H9 (cell line): ENCODE measurements around the gene NCMAP. TPM values are rescaled to one million over a fixed set of nuclear protein-coding genes. Genes with fewer than 3 reads are reported as not detected.
A peak's percentile ranks its signal among the peaks of the same experiment; 100 is the strongest.

Experiments
- DNase-seq: peaks from one replicate; pipeline ENCODE4 v3.0.0-alpha.2; 2017
- H2AFZ ChIP-seq: one replicate; pipeline ENCODE4 v1.6.1; 2013; ENCODE audit warnings: mild to moderate bottlenecking, low read length, control low read depth, moderate library complexity
- H2AK5ac ChIP-seq: 2 replicates; pipeline ENCODE4 v1.6.1; 2013; ENCODE audit warnings: low read length, control low read depth, mixed read lengths; ENCODE audit not compliant: insufficient read length
- H2BK120ac ChIP-seq: one replicate; pipeline ENCODE4 v1.6.1; 2013; ENCODE audit warnings: low read depth, mild to moderate bottlenecking, low read length, control low read depth, inconsistent platforms; ENCODE audit not compliant: poor library complexity, severe bottlenecking
- H2BK12ac ChIP-seq: 2 replicates; pipeline ENCODE4 v1.6.1; 2013; ENCODE audit warnings: low read length, control low read depth, mixed read lengths, low read depth; ENCODE audit not compliant: insufficient read length
- H2BK15ac ChIP-seq: 2 replicates; pipeline ENCODE4 v1.6.1; 2013; ENCODE audit warnings: low read depth, low read length, control low read depth
- H2BK20ac ChIP-seq: one replicate; pipeline ENCODE4 v1.6.1; 2013; ENCODE audit warnings: low read depth, mild to moderate bottlenecking, low read length, control low read depth, inconsistent platforms; ENCODE audit not compliant: poor library complexity, severe bottlenecking
- H2BK5ac ChIP-seq: 2 replicates; pipeline ENCODE4 v1.6.1; 2013; ENCODE audit warnings: low read length, control low read depth, mixed read lengths; ENCODE audit not compliant: insufficient read length
- H3K14ac ChIP-seq: 2 replicates; pipeline ENCODE4 v1.6.1; 2013; ENCODE audit warnings: low read length, control low read depth; ENCODE audit not compliant: insufficient read depth
- H3K18ac ChIP-seq: 2 replicates; pipeline ENCODE4 v1.6.1; 2013; ENCODE audit warnings: low read depth, mild to moderate bottlenecking, mixed read lengths, low read length, control low read depth; ENCODE audit not compliant: insufficient read length
- H3K23ac ChIP-seq: 2 replicates; pipeline ENCODE4 v1.6.1; 2013; ENCODE audit warnings: low read length, control low read depth, mixed read lengths, low read depth; ENCODE audit not compliant: insufficient read length
- H3K23me2 ChIP-seq: 2 replicates; pipeline ENCODE4 v1.6.1; 2013; ENCODE audit warnings: low read depth, mild to moderate bottlenecking, mixed read lengths, low read length, control low read depth; ENCODE audit not compliant: insufficient read length, poor library complexity, severe bottlenecking
- H3K27ac ChIP-seq: 2 replicates; pipeline ENCODE4 v1.5.1; 2013; ENCODE audit warnings: low read length, control low read depth, mixed read lengths, low read depth; ENCODE audit not compliant: insufficient read length
- H3K27me3 ChIP-seq: 2 replicates; pipeline ENCODE4 v1.6.1; 2013; ENCODE audit warnings: low read length, control low read depth, inconsistent platforms; ENCODE audit not compliant: insufficient read depth
- H3K4ac ChIP-seq: 2 replicates; pipeline ENCODE4 v1.6.1; 2013; ENCODE audit warnings: low read depth, mild to moderate bottlenecking, control low read depth, inconsistent platforms, low read length, moderate library complexity
- H3K4me1 ChIP-seq: 2 replicates; pipeline ENCODE4 v1.6.1; 2013; ENCODE audit warnings: low read length, control low read depth, inconsistent platforms; ENCODE audit not compliant: insufficient read depth
- H3K4me2 ChIP-seq: 2 replicates; pipeline ENCODE4 v1.6.1; 2013; ENCODE audit warnings: low read length, control low read depth, mixed read lengths; ENCODE audit not compliant: insufficient read length, insufficient read depth
- H3K56ac ChIP-seq: 2 replicates; pipeline ENCODE4 v1.6.1; 2013; ENCODE audit warnings: low read depth, mild to moderate bottlenecking, mixed read lengths, low read length, control low read depth; ENCODE audit not compliant: insufficient read length
- H3K79me1 ChIP-seq: 2 replicates; pipeline ENCODE4 v1.6.1; 2013; ENCODE audit warnings: low read depth, mild to moderate bottlenecking, moderate library complexity, low read length, control low read depth, inconsistent platforms; ENCODE audit not compliant: insufficient read depth, poor library complexity, severe bottlenecking
- H3K79me2 ChIP-seq: 2 replicates; pipeline ENCODE4 v1.6.1; 2013; ENCODE audit warnings: low read length, control low read depth, inconsistent platforms; ENCODE audit not compliant: insufficient read depth
- H3K9ac ChIP-seq: 2 replicates; pipeline ENCODE4 v1.6.1; 2013; ENCODE audit warnings: low read length, control low read depth, mixed read lengths; ENCODE audit not compliant: insufficient read length; ENCODE audit errors: extremely low read depth
- H3K9me3 ChIP-seq: one replicate; pipeline ENCODE4 v1.6.1; 2013; ENCODE audit warnings: low read depth, low read length, inconsistent platforms; ENCODE audit not compliant: control insufficient read depth
- H3T11ph ChIP-seq: one replicate; pipeline ENCODE4 v1.6.1; 2013; ENCODE audit warnings: mild to moderate bottlenecking, low read length, control low read depth, inconsistent platforms
- H4K20me1 ChIP-seq: one replicate; pipeline ENCODE4 v1.6.1; 2013; ENCODE audit not compliant: control insufficient read depth, insufficient read length, insufficient read depth
- H4K5ac ChIP-seq: 2 replicates; pipeline ENCODE4 v1.6.1; 2013; ENCODE audit warnings: low read depth, mild to moderate bottlenecking, mixed read lengths, low read length, control low read depth; ENCODE audit not compliant: insufficient read length
- H4K8ac ChIP-seq: replicated peaks from 2 replicates; pipeline ENCODE4 v1.6.1; 2013; ENCODE audit warnings: low read length, control low read depth, mixed read lengths, low read depth; ENCODE audit not compliant: insufficient read length
- H4K91ac ChIP-seq: 2 replicates; pipeline ENCODE4 v1.6.1; 2013; ENCODE audit warnings: low read depth, mild to moderate bottlenecking, moderate library complexity, mixed read lengths, low read length, control low read depth; ENCODE audit not compliant: insufficient read length
- H3K27ac Mint-ChIP-seq, 3 experiments: 2 replicates in 2 of 3; 3 replicates in 1 of 3; pipeline ENCODE4 v1.8.0; 2020 to 2021; ENCODE audit warnings: mixed read lengths in 3 of 3, mild to moderate bottlenecking in 1 of 3, moderate library complexity in 1 of 3
- H3K27me3 Mint-ChIP-seq: 2 replicates; pipeline ENCODE4 v1.8.0; 2021; ENCODE audit warnings: low read depth, mild to moderate bottlenecking, moderate library complexity, mixed read lengths
- H3K36me3 Mint-ChIP-seq, 3 experiments: 2 replicates in 2 of 3; 3 replicates in 1 of 3; pipeline ENCODE4 v1.8.0; 2020 to 2021; ENCODE audit warnings: low read depth in 3 of 3, mixed read lengths in 3 of 3; ENCODE audit not compliant: insufficient read depth in 1 of 3
- H3K4me1 Mint-ChIP-seq, 2 experiments: 2 replicates each; pipeline ENCODE4 v1.8.0; 2020; ENCODE audit warnings: mixed read lengths in 2 of 2
- H3K4me3 Mint-ChIP-seq, 2 experiments: 2 replicates in 1 of 2; 3 replicates in 1 of 2; pipeline ENCODE4 v1.8.0; 2020 to 2021; ENCODE audit warnings: mild to moderate bottlenecking in 2 of 2, mixed read lengths in 2 of 2, moderate library complexity in 1 of 2
- H3K9me3 Mint-ChIP-seq, 2 experiments: 2 replicates in 1 of 2; 3 replicates in 1 of 2; pipeline ENCODE4 v1.8.0; 2020; ENCODE audit warnings: mild to moderate bottlenecking in 2 of 2, mixed read lengths in 2 of 2, moderate library complexity in 1 of 2
- WGBS: extraction: QIAGEN DNeasy Blood & Tissue Kit; methylation state at CpG from one replicate; pipeline ENCODE4 v1.1.7; 2013; ENCODE audit warnings: missing lambda C conversion rate, low lambda C conversion rate, mixed read lengths; ENCODE audit not compliant: insufficient read length; ENCODE audit errors: extremely low coverage; 5-methylcytosine and 5-hydroxymethylcytosine counted together
- total RNA-seq: library from RNA; stranded (reverse); gene quantifications from 2 replicates; pipeline ENCODE4 v1.2.1, GENCODE V29; 2021
- TF ChIP-seq, protein P1 (sequence below): fragments of 200-600 bp; sonication (generic); conservative IDR thresholded peaks from 3 replicates; pipeline ENCODE4 v1.8.0; 2021; ENCODE audit warnings: antibody characterized with exemption, mild to moderate bottlenecking

Gene NCMAP
- total RNA-seq, 1 experiment from 2014 or later: 0.35 TPM

DNA sequence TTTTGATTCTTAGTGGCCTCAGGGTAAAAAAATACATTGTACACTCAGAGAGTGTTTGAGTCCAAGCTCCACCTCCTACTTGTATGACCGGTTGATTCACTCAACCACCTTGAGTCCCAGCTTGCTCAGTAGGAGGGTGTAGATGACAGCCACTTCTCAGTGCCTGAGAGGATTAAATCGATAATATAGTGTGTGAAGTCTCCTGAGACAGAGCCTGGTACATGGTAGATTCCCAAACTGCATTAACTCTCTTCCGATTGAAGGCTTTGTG, 38.4 kb downstream of the NCMAP start:
- Mint-ChIP-seq H3K27ac (0 out of 7 replicates have a peak overlapping the region, but pooled peaks of 1 of the 3 experiments have one; percentile 9), H3K27me3 (no peaks in the 10 kb centered on the region), H3K4me3 (no peak overlapping the region), H3K4me1 (peaks cover 0 to 3% of the 10 kb centered on the region in 2 experiments; a peak in 1 of 4 replicates), H3K9me3 (no peaks in the 10 kb centered on the region), H3K36me3 (no peaks in the 10 kb centered on the region)
- no peaks in the 10 kb centered on the region for H3K79me1 ChIP-seq
- no peaks in the 10 kb centered on the region for H4K20me1 ChIP-seq
- no peaks in the 10 kb centered on the region for H3K23me2 ChIP-seq
- H3K27ac ChIP-seq: no peak overlapping the region
- H3K27me3 ChIP-seq: no peaks in the 10 kb centered on the region
- no peak overlapping the region for H2AK5ac ChIP-seq
- no peak overlapping the region for H2BK20ac ChIP-seq
- no peak overlapping the region for H2BK120ac ChIP-seq
- H2BK5ac ChIP-seq: no peak overlapping the region
- no peak overlapping the region for H2BK12ac ChIP-seq
- no peak overlapping the region for H2BK15ac ChIP-seq
- H3K4ac ChIP-seq: no peak overlapping the region
- no peak overlapping the region for H4K5ac ChIP-seq
- no peak overlapping the region for H2AFZ ChIP-seq
- H4K91ac ChIP-seq: no peak overlapping the region
- DNase-seq: no peak
- H3K79me2 ChIP-seq: no peaks in the 10 kb centered on the region
- H3T11ph ChIP-seq: no peak overlapping the region
- no peak overlapping the region for H3K14ac ChIP-seq
- TF ChIP-seq, protein P1, sequence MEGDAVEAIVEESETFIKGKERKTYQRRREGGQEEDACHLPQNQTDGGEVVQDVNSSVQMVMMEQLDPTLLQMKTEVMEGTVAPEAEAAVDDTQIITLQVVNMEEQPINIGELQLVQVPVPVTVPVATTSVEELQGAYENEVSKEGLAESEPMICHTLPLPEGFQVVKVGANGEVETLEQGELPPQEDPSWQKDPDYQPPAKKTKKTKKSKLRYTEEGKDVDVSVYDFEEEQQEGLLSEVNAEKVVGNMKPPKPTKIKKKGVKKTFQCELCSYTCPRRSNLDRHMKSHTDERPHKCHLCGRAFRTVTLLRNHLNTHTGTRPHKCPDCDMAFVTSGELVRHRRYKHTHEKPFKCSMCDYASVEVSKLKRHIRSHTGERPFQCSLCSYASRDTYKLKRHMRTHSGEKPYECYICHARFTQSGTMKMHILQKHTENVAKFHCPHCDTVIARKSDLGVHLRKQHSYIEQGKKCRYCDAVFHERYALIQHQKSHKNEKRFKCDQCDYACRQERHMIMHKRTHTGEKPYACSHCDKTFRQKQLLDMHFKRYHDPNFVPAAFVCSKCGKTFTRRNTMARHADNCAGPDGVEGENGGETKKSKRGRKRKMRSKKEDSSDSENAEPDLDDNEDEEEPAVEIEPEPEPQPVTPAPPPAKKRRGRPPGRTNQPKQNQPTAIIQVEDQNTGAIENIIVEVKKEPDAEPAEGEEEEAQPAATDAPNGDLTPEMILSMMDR: no peak
- H3K9ac ChIP-seq: no peak overlapping the region
- H4K8ac ChIP-seq: no peak overlapping the region
- H3K56ac ChIP-seq: no peak overlapping the region
- WGBS: no CpG with 5 or more reads among the region's 3 CpGs
- no peaks in the 10 kb centered on the region for H3K9me3 ChIP-seq
- no peaks in the 10 kb centered on the region for H3K4me1 ChIP-seq
- no peak overlapping the region for H3K4me2 ChIP-seq
- no peak overlapping the region for H3K23ac ChIP-seq
- no peak overlapping the region for H3K18ac ChIP-seq
